ENCODE results near the gene SFN.
"Not testable (repeated sequence)": the region's sequence is repeated elsewhere in the genome, so short reads cannot be mapped to it uniquely, and the experiment has no call there.

SFN gene

DNA sequence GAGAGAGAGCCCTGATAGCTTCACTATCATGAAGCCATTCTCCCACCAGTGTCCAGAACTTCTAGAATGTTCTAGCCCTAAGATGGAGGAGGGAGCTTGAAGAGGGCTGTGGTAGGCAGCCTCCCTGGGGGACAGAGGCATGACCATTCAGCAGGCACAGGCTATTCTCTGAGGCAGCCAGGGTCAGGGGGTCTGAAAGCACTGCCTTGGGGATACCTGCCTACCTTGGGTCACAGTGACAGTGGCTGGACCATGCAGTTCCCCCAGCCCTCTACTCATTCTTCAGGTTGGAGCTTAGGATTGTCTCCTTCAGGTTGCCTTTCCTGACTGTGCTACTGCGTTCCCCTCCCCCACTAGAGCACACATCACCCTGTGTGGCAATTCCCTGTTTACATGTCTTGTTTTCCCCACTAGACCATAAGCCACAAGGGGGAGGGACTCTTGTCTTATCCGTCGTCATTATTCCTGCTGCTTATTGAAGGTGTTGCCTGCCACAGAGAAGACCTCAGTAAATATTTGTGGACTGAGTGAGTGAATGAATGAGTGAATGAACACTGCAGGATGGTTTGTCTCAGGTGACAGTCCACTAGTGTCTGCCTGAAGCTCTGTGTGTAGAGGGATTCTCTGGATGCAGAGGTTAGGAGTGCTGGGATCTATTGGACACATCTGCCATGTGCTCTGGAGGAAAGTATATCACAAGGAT, 31.3 kb upstream of the SFN start:
- H3K4me3 ChIP-seq (ENCODE audit: low read depth in 1 of 2, low read length in 2 of 2): no peak overlapping the region
- ATAC-seq (ENCODE audit: insufficient read depth, low read depth) (no peak), DNase-seq (no peak)
- H3K4me2 ChIP-seq (ENCODE audit: insufficient read depth, low read length): no peak overlapping the region
- peaks cover 62% of the 10 kb centered on the region for H3K36me3 ChIP-seq (ENCODE audit: insufficient read depth, low read length)
- TF ChIP-seq EZH2 (IDR thresholded peaks at IDR 0.05; ENCODE audit: borderline replicate concordance, low read depth, low read length, severe bottlenecking) (no peak), CTCF (IDR thresholded peaks at IDR 0.05; ENCODE audit: borderline replicate concordance, extremely low read depth, low read length, poor library complexity, severe bottlenecking) (no peak)
- H4K20me1 ChIP-seq (ENCODE audit: insufficient read depth, low read length): peaks cover 32% of the 10 kb centered on the region
- peaks cover 51% of the 10 kb centered on the region for H3K79me2 ChIP-seq (ENCODE audit: insufficient read depth, low read length)
- H2AFZ ChIP-seq (ENCODE audit: low read depth, low read length): no peak overlapping the region
- H3K9ac ChIP-seq (ENCODE audit: low read depth, low read length): 0 out of 2 replicates have a peak overlapping the region, but pooled peaks have one; percentile 7
- no peak overlapping the region for H3K27ac ChIP-seq (ENCODE audit: low read length)
- H3K9me3 ChIP-seq (ENCODE audit: insufficient read depth, low read length, severe bottlenecking): no peaks in the 10 kb centered on the region
- peaks cover 29% of the 10 kb centered on the region for H3K4me1 ChIP-seq (ENCODE audit: insufficient read depth, low read length)
- H3K27me3 ChIP-seq (ENCODE audit: insufficient read depth, low read length, poor library complexity): no peaks in the 10 kb centered on the region

GRCh38 chr1:26832249-26832960, 30.5 kb upstream of the SFN start:
- Histone ChIP-seq H3K79me2 (ENCODE audit: insufficient read depth, low read length) (peaks cover 45% of the 10 kb centered on the region), H3K27me3 (ENCODE audit: insufficient read depth, low read length, poor library complexity) (no peaks in the 10 kb centered on the region), H3K9ac (ENCODE audit: low read depth, low read length) (no peak overlapping the region), H3K36me3 (ENCODE audit: insufficient read depth, low read length) (peaks cover 62% of the 10 kb centered on the region), H3K4me3 (ENCODE audit: low read depth in 1 of 2, low read length in 2 of 2) (no peak overlapping the region), H3K27ac (ENCODE audit: low read length) (no peak overlapping the region), H3K4me2 (ENCODE audit: insufficient read depth, low read length) (no peak overlapping the region), H2AFZ (ENCODE audit: low read depth, low read length) (no peak overlapping the region), H3K9me3 (ENCODE audit: insufficient read depth, low read length, severe bottlenecking) (no peaks in the 10 kb centered on the region), H4K20me1 (ENCODE audit: insufficient read depth, low read length) (peaks cover 29% of the 10 kb centered on the region), H3K4me1 (ENCODE audit: insufficient read depth, low read length) (peaks cover 26% of the 10 kb centered on the region)
- ATAC-seq (ENCODE audit: insufficient read depth, low read depth): no peak
- TF ChIP-seq EZH2 (IDR thresholded peaks at IDR 0.05; ENCODE audit: borderline replicate concordance, low read depth, low read length, severe bottlenecking): no peak
- TF ChIP-seq CTCF (IDR thresholded peaks at IDR 0.05; ENCODE audit: borderline replicate concordance, extremely low read depth, low read length, poor library complexity, severe bottlenecking): no peak
- no peak for DNase-seq

- DNase-seq (peak; percentile 48), ATAC-seq (ENCODE audit: insufficient read depth, low read depth) (peak; percentile 78)
- Histone ChIP-seq H2AFZ (ENCODE audit: low read depth, low read length) (no peak overlapping the region), H3K9ac (ENCODE audit: low read depth, low read length) (no peak overlapping the region), H4K20me1 (ENCODE audit: insufficient read depth, low read length) (peaks cover 24% of the 10 kb centered on the region), H3K4me1 (ENCODE audit: insufficient read depth, low read length) (peaks cover 13% of the 10 kb centered on the region), H3K4me2 (ENCODE audit: insufficient read depth, low read length) (no peak overlapping the region), H3K27ac (ENCODE audit: low read length) (no peak overlapping the region), H3K27me3 (ENCODE audit: insufficient read depth, low read length, poor library complexity) (no peaks in the 10 kb centered on the region), H3K4me3 (ENCODE audit: low read depth in 1 of 2, low read length in 2 of 2) (no peak overlapping the region), H3K79me2 (ENCODE audit: insufficient read depth, low read length) (peaks cover 32% of the 10 kb centered on the region), H3K36me3 (ENCODE audit: insufficient read depth, low read length) (peaks cover 70% of the 10 kb centered on the region), H3K9me3 (ENCODE audit: insufficient read depth, low read length, severe bottlenecking) (no peaks in the 10 kb centered on the region)
- TF ChIP-seq CTCF (IDR thresholded peaks at IDR 0.05; ENCODE audit: borderline replicate concordance, extremely low read depth, low read length, poor library complexity, severe bottlenecking): no peak
- no peak for TF ChIP-seq EZH2 (IDR thresholded peaks at IDR 0.05; ENCODE audit: borderline replicate concordance, low read depth, low read length, severe bottlenecking)
These were observed 29.2 kb upstream of the SFN start for GRCh38 chr1:26833432-26834405.

DNA sequence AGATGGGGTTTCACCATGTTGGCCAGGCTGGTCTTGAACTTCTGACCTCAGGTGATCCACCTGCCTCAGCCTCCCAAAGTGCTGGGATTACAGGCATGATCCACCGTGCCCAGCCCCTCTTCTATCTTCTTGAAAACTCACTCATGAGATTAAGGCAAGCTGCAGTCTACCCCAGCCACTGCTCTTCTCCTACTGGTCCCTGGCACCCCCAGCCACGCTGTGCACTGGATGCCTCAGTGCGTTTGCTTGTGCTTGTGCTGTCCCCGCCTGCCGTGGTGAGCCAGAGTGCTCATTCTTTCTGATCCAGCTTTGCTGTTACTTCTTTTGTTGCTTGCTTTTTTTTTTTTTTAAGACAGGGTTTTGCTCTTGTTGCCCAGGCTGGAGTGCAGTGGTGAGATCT, 25.3 kb upstream of the SFN start:
- H3K36me3 ChIP-seq (ENCODE audit: insufficient read depth, low read length): peaks cover 77% of the 10 kb centered on the region
- not testable (repeated sequence) for H4K20me1 ChIP-seq (ENCODE audit: insufficient read depth, low read length); H3K4me1 ChIP-seq (ENCODE audit: insufficient read depth, low read length); H2AFZ ChIP-seq (ENCODE audit: low read depth, low read length); H3K9ac ChIP-seq (ENCODE audit: low read depth, low read length); DNase-seq; H3K79me2 ChIP-seq (ENCODE audit: insufficient read depth, low read length); H3K27me3 ChIP-seq (ENCODE audit: insufficient read depth, low read length, poor library complexity); H3K9me3 ChIP-seq (ENCODE audit: insufficient read depth, low read length, severe bottlenecking); H3K4me3 ChIP-seq (ENCODE audit: low read depth in 1 of 2, low read length in 2 of 2); H3K27ac ChIP-seq (ENCODE audit: low read length); ATAC-seq (ENCODE audit: insufficient read depth, low read depth); H3K4me2 ChIP-seq (ENCODE audit: insufficient read depth, low read length)

Data from DND-41 (cell line).